ENCODE data around the gene FOXK2.

The FOXK2 gene

GRCh38 chr17:82648165-82648668, 128.7 kb downstream of the FOXK2 start, which contains the start of gene WDR45B:
TSS of gene WDR45B (minus strand) at chr17:82648444. CDS start at chr17:82648340, 104 bp downstream.
- DNase-seq: peak; percentile 91

GRCh38 chr17:82648742-82649331, 129.3 kb downstream of the FOXK2 start:
- DNase-seq: no peak

- DNase-seq: no peak
Measured at GRCh38 chr17:82649501-82650261, 130.1 kb downstream of the FOXK2 start.

- DNase-seq: no peak
Measured at GRCh38 chr17:82650723-82651122, 131.2 kb downstream of the FOXK2 start.

- no peak for DNase-seq
Measured at GRCh38 chr17:82653651-82654528, 134.4 kb downstream of the FOXK2 start.
